Hepatocyte (in vitro differentiated cells): ENCODE results near the gene CHAT.

ENCODE experiments used
- EZH2 ChIP-seq: fragments of 200-600 bp; sonication (generic); IDR thresholded peaks from 2 replicates; pipeline ENCODE4 v1.6.1; 2016; ENCODE audit warnings: antibody characterized with exemption, mild to moderate bottlenecking, borderline replicate concordance
- EZH2phosphoT487 ChIP-seq: fragments of 200-600 bp; sonication (generic); IDR thresholded peaks from one replicate; pipeline ENCODE4 v1.6.1; 2018; ENCODE audit warnings: antibody characterized with exemption, mild to moderate bottlenecking, low read depth, moderate library complexity; ENCODE audit not compliant: unreplicated experiment, severe bottlenecking
- TF ChIP-seq, protein P1 (sequence below): fragments of 200-600 bp; sonication (generic); IDR thresholded peaks from 2 replicates; pipeline ENCODE4 v1.5.1; 2016; ENCODE audit warnings: antibody characterized with exemption, mild to moderate bottlenecking; ENCODE audit not compliant: poor library complexity

DNA sequence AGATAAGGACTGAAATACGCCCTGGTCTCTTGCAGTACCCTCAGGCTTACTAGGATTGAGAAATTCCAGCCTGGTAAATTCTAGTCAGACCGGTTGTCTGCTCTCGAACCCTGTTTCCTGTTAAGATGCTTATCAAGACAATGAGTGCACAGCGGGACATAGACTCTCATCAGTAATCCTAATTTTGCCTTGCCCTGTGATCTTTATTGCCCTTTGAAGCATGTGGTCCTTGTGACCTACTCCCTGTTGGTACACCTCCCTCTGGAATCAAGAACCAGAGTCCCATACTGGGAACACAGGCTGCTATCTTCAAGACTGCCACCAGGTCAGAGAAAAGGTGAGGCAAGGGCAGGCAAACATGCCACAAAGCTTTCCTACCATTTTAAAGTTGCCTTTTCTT lies 72.8 kb downstream of the CHAT start:
- TF ChIP-seq, protein P1, sequence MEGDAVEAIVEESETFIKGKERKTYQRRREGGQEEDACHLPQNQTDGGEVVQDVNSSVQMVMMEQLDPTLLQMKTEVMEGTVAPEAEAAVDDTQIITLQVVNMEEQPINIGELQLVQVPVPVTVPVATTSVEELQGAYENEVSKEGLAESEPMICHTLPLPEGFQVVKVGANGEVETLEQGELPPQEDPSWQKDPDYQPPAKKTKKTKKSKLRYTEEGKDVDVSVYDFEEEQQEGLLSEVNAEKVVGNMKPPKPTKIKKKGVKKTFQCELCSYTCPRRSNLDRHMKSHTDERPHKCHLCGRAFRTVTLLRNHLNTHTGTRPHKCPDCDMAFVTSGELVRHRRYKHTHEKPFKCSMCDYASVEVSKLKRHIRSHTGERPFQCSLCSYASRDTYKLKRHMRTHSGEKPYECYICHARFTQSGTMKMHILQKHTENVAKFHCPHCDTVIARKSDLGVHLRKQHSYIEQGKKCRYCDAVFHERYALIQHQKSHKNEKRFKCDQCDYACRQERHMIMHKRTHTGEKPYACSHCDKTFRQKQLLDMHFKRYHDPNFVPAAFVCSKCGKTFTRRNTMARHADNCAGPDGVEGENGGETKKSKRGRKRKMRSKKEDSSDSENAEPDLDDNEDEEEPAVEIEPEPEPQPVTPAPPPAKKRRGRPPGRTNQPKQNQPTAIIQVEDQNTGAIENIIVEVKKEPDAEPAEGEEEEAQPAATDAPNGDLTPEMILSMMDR, result no peak
- TF ChIP-seq EZH2 (no peak), EZH2phosphoT487 (no peak)
